GM12891 (cell line): ENCODE results near the gene FBLN5.

Experiments used
- PAX5 ChIP-seq: IDR thresholded peaks from 2 replicates; pipeline ENCODE4 v1.6.1; 2011; ENCODE audit warnings: low read length, moderate library complexity, mild to moderate bottlenecking; ENCODE audit not compliant: insufficient read depth, severe bottlenecking
- POLR2A ChIP-seq: IDR thresholded peaks from 2 replicates; pipeline ENCODE4 v1.6.1; 2011; ENCODE audit warnings: low read depth, low read length, control low read depth
- POLR2AphosphoS5 ChIP-seq: IDR thresholded peaks from 2 replicates; pipeline ENCODE4 v1.6.1; 2011; ENCODE audit warnings: low read depth, low read length, control low read depth
- POU2F2 ChIP-seq: IDR thresholded peaks from 2 replicates; pipeline ENCODE4 v1.6.1; 2011; ENCODE audit warnings: low read depth, mild to moderate bottlenecking, control low read depth, low read length, moderate library complexity
- SPI1 ChIP-seq: IDR thresholded peaks from 2 replicates; pipeline ENCODE4 v1.6.1; 2011; ENCODE audit warnings: low read depth, low read length, control low read depth
- TAF1 ChIP-seq: IDR thresholded peaks from 2 replicates; pipeline ENCODE4 v1.6.1; 2011; ENCODE audit warnings: low read depth, low read length, control low read depth

DNA sequence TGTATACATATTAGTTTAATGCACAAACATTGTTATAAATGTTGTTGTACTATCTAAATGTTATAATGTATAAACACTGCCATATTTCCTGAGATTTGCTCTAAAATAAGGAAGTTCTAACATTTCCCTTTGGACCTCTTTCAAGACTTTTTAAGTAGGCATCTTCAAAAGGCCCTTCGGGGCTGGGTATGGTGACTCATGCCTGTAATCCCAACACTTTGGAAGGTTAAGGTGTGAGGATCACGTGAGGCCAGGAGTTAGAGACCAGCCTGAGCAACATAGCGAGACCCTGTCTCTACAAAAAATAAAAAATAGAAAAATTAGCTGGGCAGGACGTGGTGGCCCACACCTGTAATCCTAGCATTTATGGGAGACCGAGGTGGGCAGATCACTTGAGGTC lies 35.5 kb downstream of the FBLN5 start:
- TF ChIP-seq POLR2A (no peak), POLR2AphosphoS5 (no peak), POU2F2 (no peak), SPI1 (no peak), PAX5 (no peak), TAF1 (no peak)
